Measurements from ENCODE around the gene BLTP3B. TPM values are rescaled to one million over a fixed set of nuclear protein-coding genes. Genes with fewer than 3 reads are reported as not detected.

The BLTP3B gene
- polyA plus RNA-seq, 4 donors: 7.0 to 18.8 (median 10.6) TPM

DNA sequence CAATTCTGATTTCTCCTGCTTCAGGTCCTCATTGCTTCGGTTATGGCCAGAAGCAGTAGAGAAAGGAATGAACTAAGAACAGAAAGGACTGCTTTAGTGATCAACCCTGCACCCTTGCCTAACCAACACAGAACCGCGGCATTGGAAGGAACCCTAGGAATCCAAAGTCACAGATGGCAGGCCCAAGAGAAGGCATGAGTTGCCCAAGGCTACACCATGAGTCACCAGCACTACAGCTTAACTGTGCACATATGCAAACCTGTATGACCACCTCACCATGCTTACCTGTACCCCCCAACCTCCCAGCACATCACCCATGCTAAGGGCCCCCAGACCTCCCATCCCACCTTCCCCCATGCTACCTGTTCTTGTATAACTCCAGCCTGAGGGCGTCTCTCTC lies 25.9 kb upstream of the BLTP3B start:
- 89 to 98% (median 94%) methylated on average over 4 of the region's 4 CpGs for WGBS, 3 donors
- H3K27ac ChIP-seq (ENCODE audit: low read depth in 1 of 3, low read length in 2 of 3): no peak overlapping the region
- no peak for FAIRE-seq

GRCh38 chr12:100166232-100166631 lies 23.6 kb upstream of the BLTP3B start:
- H3K9me3 ChIP-seq (ENCODE audit: control insufficient read depth in 2 of 2, insufficient read depth in 1 of 2, low read depth in 1 of 2, low read length in 1 of 2): no peaks in the 10 kb centered on the region
- H3K4me1 ChIP-seq (ENCODE audit: control insufficient read depth in 3 of 3, insufficient read depth in 2 of 3, low read depth in 1 of 3, low read length in 2 of 3): peaks cover 0 to 5% (median 2%) of the 10 kb centered on the region in 3 donors
- WGBS, 3 donors: 94 to 96% (median 95%) methylated on average over 10 of the region's 10 CpGs
- H3K27me3 ChIP-seq (ENCODE audit: control insufficient read depth in 3 of 3, insufficient read depth in 3 of 3, low read length in 3 of 3): no peaks in the 10 kb centered on the region
- H3K4me3 ChIP-seq (ENCODE audit: low read depth in 1 of 3, low read length in 3 of 3): no peak overlapping the region
- no peak for FAIRE-seq
- no peak for DNase-seq
- H3K27ac ChIP-seq (ENCODE audit: low read depth in 1 of 3, low read length in 2 of 3): no peak overlapping the region
- peaks cover 0 to 22% (median 0%) of the 10 kb centered on the region in 3 donors for H3K36me3 ChIP-seq (ENCODE audit: control insufficient read depth in 3 of 3, insufficient read depth in 2 of 3, low read depth in 1 of 3, low read length in 3 of 3)

More for the DNA sequence above, 25.9 kb upstream of the BLTP3B start:
- Histone ChIP-seq H3K9me3 (ENCODE audit: control insufficient read depth in 2 of 2, insufficient read depth in 1 of 2, low read depth in 1 of 2, low read length in 1 of 2) (peaks cover 0 to 7% of the 10 kb centered on the region in 2 donors), H3K4me1 (ENCODE audit: control insufficient read depth in 3 of 3, insufficient read depth in 2 of 3, low read depth in 1 of 3, low read length in 2 of 3) (peaks cover 0 to 5% (median 2%) of the 10 kb centered on the region in 3 donors), H3K4me3 (ENCODE audit: low read depth in 1 of 3, low read length in 3 of 3) (no peak overlapping the region), H3K36me3 (ENCODE audit: control insufficient read depth in 3 of 3, insufficient read depth in 2 of 3, low read depth in 1 of 3, low read length in 3 of 3) (peaks cover 0 to 32% (median 0%) of the 10 kb centered on the region in 3 donors), H3K27me3 (ENCODE audit: control insufficient read depth in 3 of 3, insufficient read depth in 3 of 3, low read length in 3 of 3) (no peaks in the 10 kb centered on the region)
- DNase-seq: no peak

- no peaks in the 10 kb centered on the region for H3K27me3 ChIP-seq (ENCODE audit: control insufficient read depth in 3 of 3, insufficient read depth in 3 of 3, low read length in 3 of 3)
- no peak overlapping the region for H3K4me3 ChIP-seq (ENCODE audit: low read depth in 1 of 3, low read length in 3 of 3)
- DNase-seq: no peak
- H3K9me3 ChIP-seq (ENCODE audit: control insufficient read depth in 2 of 2, insufficient read depth in 1 of 2, low read depth in 1 of 2, low read length in 1 of 2): no peaks in the 10 kb centered on the region
- H3K27ac ChIP-seq (ENCODE audit: low read depth in 1 of 3, low read length in 2 of 3): no peak overlapping the region
- H3K4me1 ChIP-seq (ENCODE audit: control insufficient read depth in 3 of 3, insufficient read depth in 2 of 3, low read depth in 1 of 3, low read length in 2 of 3): peaks cover 0 to 5% (median 2%) of the 10 kb centered on the region in 3 donors
- FAIRE-seq: no peak
- peaks cover 0 to 20% (median 0%) of the 10 kb centered on the region in 3 donors for H3K36me3 ChIP-seq (ENCODE audit: control insufficient read depth in 3 of 3, insufficient read depth in 2 of 3, low read depth in 1 of 3, low read length in 3 of 3)
- 93 to 97% (median 94%) methylated on average over 3 of the region's 3 CpGs for WGBS, 3 donors
Observed at GRCh38 chr12:100165356-100165755, 22.7 kb upstream of the BLTP3B start.

- peak overlapping the region in 1 of 3 donors; percentile 21 for H3K4me3 ChIP-seq (ENCODE audit: low read depth in 1 of 3, low read length in 3 of 3)
- WGBS, 3 donors: 55 to 62% (median 59%) methylated on average over 7 of the region's 7 CpGs
Observed at GRCh38 chr12:100164153-100164704, 21.6 kb upstream of the BLTP3B start.

DNA sequence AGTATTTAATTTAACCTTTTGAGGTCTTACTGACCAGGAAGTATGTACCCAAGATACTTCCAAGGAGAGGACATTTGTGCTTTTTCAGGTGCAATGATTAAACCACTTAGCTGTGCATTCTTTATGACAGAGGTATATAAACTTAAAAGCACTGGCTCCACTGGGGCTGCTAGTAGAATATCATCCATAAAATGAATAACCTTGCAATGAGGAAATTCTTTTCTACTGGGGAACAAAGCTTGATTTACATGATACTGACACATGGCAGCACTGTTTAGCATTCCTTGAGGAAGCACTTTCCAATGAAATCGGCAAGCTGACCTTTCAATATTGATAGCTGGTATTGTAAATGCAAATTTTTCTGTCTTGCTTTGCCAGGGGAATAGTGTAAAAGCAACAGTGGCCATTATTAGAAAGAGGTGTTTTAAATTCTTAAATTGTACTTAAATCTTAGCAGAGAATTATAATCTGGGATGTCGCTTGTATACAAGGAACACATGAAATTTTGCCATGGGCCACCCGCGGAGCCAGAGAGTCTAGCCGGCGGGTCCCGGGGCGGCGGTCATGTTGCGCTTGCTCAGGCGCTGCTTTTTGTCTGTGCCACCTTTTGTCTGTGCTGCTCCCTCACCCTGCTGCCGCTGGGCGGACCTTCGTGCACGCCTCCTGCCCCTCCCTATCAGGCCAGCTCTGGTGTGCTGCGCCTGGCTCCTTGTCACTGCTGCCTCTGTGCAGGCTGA lies 20.9 kb upstream of the BLTP3B start:
- DNase-seq: peak; percentile 45 to 85
- Histone ChIP-seq H3K36me3 (ENCODE audit: control insufficient read depth in 3 of 3, insufficient read depth in 2 of 3, low read depth in 1 of 3, low read length in 3 of 3) (peaks cover 0 to 25% (median 0%) of the 10 kb centered on the region in 3 donors), H3K9me3 (ENCODE audit: control insufficient read depth in 2 of 2, insufficient read depth in 1 of 2, low read depth in 1 of 2, low read length in 1 of 2) (peaks cover 0 to 9% of the 10 kb centered on the region in 2 donors), H3K27me3 (ENCODE audit: control insufficient read depth in 3 of 3, insufficient read depth in 3 of 3, low read length in 3 of 3) (no peaks in the 10 kb centered on the region), H3K4me3 (ENCODE audit: low read depth in 1 of 3, low read length in 3 of 3) (peak overlapping the region in 1 of 3 donors; percentile 21), H3K4me1 (ENCODE audit: control insufficient read depth in 3 of 3, insufficient read depth in 2 of 3, low read depth in 1 of 3, low read length in 2 of 3) (peaks cover 0 to 7% (median 2%) of the 10 kb centered on the region in 3 donors), H3K27ac (ENCODE audit: low read depth in 1 of 3, low read length in 2 of 3) (peak overlapping the region in 2 of 3 donors; percentile 26 to 36)
- WGBS, 3 donors: 3 to 17% (median 14%) methylated on average over 16 of the region's 16 CpGs
- FAIRE-seq: no peak

More at GRCh38 chr12:100164153-100164704, 21.6 kb upstream of the BLTP3B start:
- Histone ChIP-seq H3K4me1 (ENCODE audit: control insufficient read depth in 3 of 3, insufficient read depth in 2 of 3, low read depth in 1 of 3, low read length in 2 of 3) (peaks cover 0 to 5% (median 2%) of the 10 kb centered on the region in 3 donors), H3K27me3 (ENCODE audit: control insufficient read depth in 3 of 3, insufficient read depth in 3 of 3, low read length in 3 of 3) (no peaks in the 10 kb centered on the region), H3K9me3 (ENCODE audit: control insufficient read depth in 2 of 2, insufficient read depth in 1 of 2, low read depth in 1 of 2, low read length in 1 of 2) (peaks cover 0 to 3% of the 10 kb centered on the region in 2 donors), H3K36me3 (ENCODE audit: control insufficient read depth in 3 of 3, insufficient read depth in 2 of 3, low read depth in 1 of 3, low read length in 3 of 3) (peaks cover 0 to 19% (median 0%) of the 10 kb centered on the region in 3 donors), H3K27ac (ENCODE audit: low read depth in 1 of 3, low read length in 2 of 3) (peak overlapping the region in 1 of 3 donors; percentile 36)
- no peak for DNase-seq
- FAIRE-seq: no peak

GRCh38 chr12:100159391-100160104 lies 16.9 kb upstream of the BLTP3B start:
- H3K27ac ChIP-seq (ENCODE audit: low read depth in 1 of 3, low read length in 2 of 3): no peak overlapping the region
- H3K4me1 ChIP-seq (ENCODE audit: control insufficient read depth in 3 of 3, insufficient read depth in 2 of 3, low read depth in 1 of 3, low read length in 2 of 3): peaks cover 0 to 7% (median 2%) of the 10 kb centered on the region in 3 donors
- 91 to 93% (median 93%) methylated on average over 9 of the region's 9 CpGs for WGBS, 3 donors
- FAIRE-seq (no peak), DNase-seq (no peak)
- no peaks in the 10 kb centered on the region for H3K27me3 ChIP-seq (ENCODE audit: control insufficient read depth in 3 of 3, insufficient read depth in 3 of 3, low read length in 3 of 3)
- H3K9me3 ChIP-seq (ENCODE audit: control insufficient read depth in 2 of 2, insufficient read depth in 1 of 2, low read depth in 1 of 2, low read length in 1 of 2): peaks cover 0 to 10% of the 10 kb centered on the region in 2 donors
- H3K36me3 ChIP-seq (ENCODE audit: control insufficient read depth in 3 of 3, insufficient read depth in 2 of 3, low read depth in 1 of 3, low read length in 3 of 3): peaks cover 0 to 15% (median 0%) of the 10 kb centered on the region in 3 donors
- H3K4me3 ChIP-seq (ENCODE audit: low read depth in 1 of 3, low read length in 3 of 3): no peak overlapping the region

- 85 to 89% (median 88%) methylated on average over 4 of the region's 4 CpGs for WGBS, 3 donors
- no peak for FAIRE-seq
Observed at GRCh38 chr12:100158535-100158934, 15.9 kb upstream of the BLTP3B start.

DNA sequence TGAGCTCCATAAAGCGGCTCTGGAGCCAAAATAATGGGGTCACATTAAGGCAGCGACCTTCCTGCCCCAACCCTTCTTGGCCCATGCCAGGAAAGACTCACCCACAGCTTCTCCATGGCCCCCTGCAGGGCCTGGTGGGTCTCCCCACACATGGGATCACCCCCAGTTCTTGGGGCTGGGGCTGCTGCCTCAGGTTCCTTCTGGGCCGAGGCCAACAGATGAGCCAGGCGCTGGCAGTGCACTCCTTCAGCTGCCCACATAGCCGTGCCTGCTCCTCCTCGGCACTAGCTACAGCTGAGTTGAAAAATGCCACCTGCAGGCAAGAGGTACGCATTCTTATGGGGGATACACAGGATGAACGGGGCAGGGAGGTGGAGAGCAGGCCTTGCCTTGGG lies 14.8 kb upstream of the BLTP3B start:
- Histone ChIP-seq H3K4me3 (ENCODE audit: low read depth in 1 of 3, low read length in 3 of 3) (no peak overlapping the region), H3K27ac (ENCODE audit: low read depth in 1 of 3, low read length in 2 of 3) (no peak overlapping the region), H3K4me1 (ENCODE audit: control insufficient read depth in 3 of 3, insufficient read depth in 2 of 3, low read depth in 1 of 3, low read length in 2 of 3) (peaks cover 0 to 2% (median 0%) of the 10 kb centered on the region in 3 donors), H3K9me3 (ENCODE audit: control insufficient read depth in 2 of 2, insufficient read depth in 1 of 2, low read depth in 1 of 2, low read length in 1 of 2) (peaks cover 0 to 10% of the 10 kb centered on the region in 2 donors), H3K27me3 (ENCODE audit: control insufficient read depth in 3 of 3, insufficient read depth in 3 of 3, low read length in 3 of 3) (no peaks in the 10 kb centered on the region), H3K36me3 (ENCODE audit: control insufficient read depth in 3 of 3, insufficient read depth in 2 of 3, low read depth in 1 of 3, low read length in 3 of 3) (peaks cover 0 to 18% (median 0%) of the 10 kb centered on the region in 3 donors)
- FAIRE-seq: no peak
- DNase-seq: no peak
- WGBS, 3 donors: 91% methylated on average over 8 of the region's 8 CpGs

More at GRCh38 chr12:100158535-100158934, 15.9 kb upstream of the BLTP3B start:
- DNase-seq: no peak
- Histone ChIP-seq H3K4me1 (ENCODE audit: control insufficient read depth in 3 of 3, insufficient read depth in 2 of 3, low read depth in 1 of 3, low read length in 2 of 3) (peaks cover 0 to 2% (median 0%) of the 10 kb centered on the region in 3 donors), H3K27ac (ENCODE audit: low read depth in 1 of 3, low read length in 2 of 3) (no peak overlapping the region), H3K4me3 (ENCODE audit: low read depth in 1 of 3, low read length in 3 of 3) (no peak overlapping the region), H3K27me3 (ENCODE audit: control insufficient read depth in 3 of 3, insufficient read depth in 3 of 3, low read length in 3 of 3) (no peaks in the 10 kb centered on the region), H3K36me3 (ENCODE audit: control insufficient read depth in 3 of 3, insufficient read depth in 2 of 3, low read depth in 1 of 3, low read length in 3 of 3) (peaks cover 0 to 16% (median 0%) of the 10 kb centered on the region in 3 donors), H3K9me3 (ENCODE audit: control insufficient read depth in 2 of 2, insufficient read depth in 1 of 2, low read depth in 1 of 2, low read length in 1 of 2) (peaks cover 0 to 10% of the 10 kb centered on the region in 2 donors)

All from small intestine (tissue), 7 donors.